K562 (cell line): ENCODE results near the gene AFF2. TPM values are rescaled to one million over a fixed set of nuclear protein-coding genes. Genes with fewer than 3 reads are reported as not detected.

Experiments
- ATAC-seq: fragments of 200-7000 bp; cut with Tn5 transposase; 3 replicates; pipeline ENCODE4 v1.9.1; 2020; ENCODE audit warnings: moderate library complexity
- BruUV-seq: library from RNA; stranded (reverse); fragments of 400-500 nt; replicated peaks from 2 replicates; lab custom pipeline; 2021; lab: Mats Ljungman, UMichigan
- CTCF ChIA-PET: fragments of 300-600 bp; formaldehyde crosslinking; extraction: SDS; loops from one replicate; lab custom pipeline; 2021; ENCODE audit warnings: low intra/inter-chr PET ratio; lab: Yijun Ruan, JAX
- POLR2A ChIA-PET: fragments of 300-600, 350-650 bp; sonication (Branson Sonifier 250); formaldehyde crosslinking; extraction: SDS; loops from one replicate; lab custom pipeline; 2021; ENCODE audit warnings: antibody characterized with exemption, inconsistent platforms; lab: Yijun Ruan, JAX
- DNase-seq, 4 experiments: peaks; one replicate each; pipeline versions ENCODE4 v3.0.0 to v3.0.0-alpha.2; 2011 to 2018; ENCODE audit warnings: low spot score in 3 of 4, mixed read lengths in 3 of 4; ENCODE audit errors: extremely low read depth in 1 of 4
- FAIRE-seq: peaks from 2 replicates; lab custom pipeline; 2011; peaks lifted over from hg19 to GRCh38; lab: Jason Lieb, UNC
- H2AFZ ChIP-seq: 2 replicates; pipeline ENCODE4 v1.6.0; 2011; ENCODE audit warnings: low read depth, low read length, control low read depth, inconsistent platforms
- H3K27ac ChIP-seq: fragments of 200-600 bp; 3 replicates; pipeline ENCODE4 v1.8.0; 2011; ENCODE audit warnings: low read depth, mild to moderate bottlenecking, control low read depth, inconsistent platforms, low read length, moderate library complexity, mixed read lengths; ENCODE audit errors: extremely low read depth
- H3K27me3 ChIP-seq, 2 experiments: fragments of 300-600 bp in 1 of 2; 2 replicates in 1 of 2; 3 replicates in 1 of 2; pipeline versions ENCODE4 v1.6.0 to v1.8.0; 2011; ENCODE audit warnings: inconsistent platforms in 2 of 2, low read length in 2 of 2, mild to moderate bottlenecking in 1 of 2, mixed read lengths in 1 of 2, moderate library complexity in 1 of 2; ENCODE audit not compliant: control insufficient read depth in 2 of 2, insufficient read depth in 2 of 2
- H3K36me3 ChIP-seq: fragments of 300-600 bp; 3 replicates; pipeline ENCODE4 v1.8.0; 2011; ENCODE audit warnings: mild to moderate bottlenecking, low read length, inconsistent platforms; ENCODE audit not compliant: control insufficient read depth, insufficient read depth
- H3K4me1 ChIP-seq, 2 experiments: fragments of 200-600 bp in 1 of 2; replicated peaks in 1 of 2; 2 replicates in 1 of 2; 3 replicates in 1 of 2; pipeline versions ENCODE4 v1.5.1 to v1.8.0; 2011; ENCODE audit warnings: inconsistent platforms in 2 of 2, low read length in 2 of 2, mild to moderate bottlenecking in 1 of 2, mixed read lengths in 1 of 2, moderate library complexity in 1 of 2; ENCODE audit not compliant: control insufficient read depth in 2 of 2, insufficient read depth in 2 of 2
- H3K4me2 ChIP-seq: 2 replicates; pipeline ENCODE4 v1.6.1; 2011; ENCODE audit warnings: low read length, control low read depth, inconsistent platforms, mixed read lengths; ENCODE audit not compliant: insufficient read depth
- H3K4me3 ChIP-seq: fragments of 200-600 bp; sonication (generic), shearing (Covaris generic); 2 replicates; pipeline ENCODE4 v1.5.1; 2016; ENCODE audit warnings: control low read depth, inconsistent platforms
- H3K79me2 ChIP-seq: fragments of 200-600 bp; 3 replicates; pipeline ENCODE4 v1.8.0; 2011; ENCODE audit warnings: low read length, inconsistent platforms; ENCODE audit not compliant: control insufficient read depth, insufficient read depth
- H3K9ac ChIP-seq, 2 experiments: 2 replicates each; pipeline versions ENCODE4 v1.6.0 to v1.6.1; 2011; ENCODE audit warnings: low read depth in 2 of 2, low read length in 2 of 2, control low read depth in 1 of 2, inconsistent platforms in 1 of 2, mild to moderate bottlenecking in 1 of 2, mixed read lengths in 1 of 2; ENCODE audit not compliant: insufficient read depth in 1 of 2
- H3K9me1 ChIP-seq: one replicate; pipeline ENCODE4 v1.6.0; 2011; ENCODE audit warnings: inconsistent platforms, mild to moderate bottlenecking, low read length, moderate library complexity; ENCODE audit not compliant: control insufficient read depth, insufficient read depth
- H3K9me3 ChIP-seq: replicated peaks from 2 replicates; pipeline ENCODE4 v1.5.1; 2011; ENCODE audit warnings: low read depth, low read length, inconsistent platforms; ENCODE audit not compliant: control insufficient read depth, insufficient read depth
- H4K20me1 ChIP-seq: replicated peaks from 2 replicates; pipeline ENCODE4 v1.6.1; 2011; ENCODE audit warnings: low read length, inconsistent platforms, mixed read lengths; ENCODE audit not compliant: control insufficient read depth, insufficient read depth
- DMBX1 ChIP-seq: fragments of 250-450 bp; sonication (Bioruptor Pico); IDR thresholded peaks from 2 replicates; pipeline ENCODE4 v1.8.0; 2022; ENCODE audit warnings: inconsistent platforms, mild to moderate bottlenecking, moderate library complexity, borderline replicate concordance
- NCOA6 ChIP-seq: fragments of 450-650 bp; IDR thresholded peaks from 2 replicates; pipeline ENCODE4 v1.6.1; 2017; ENCODE audit warnings: mild to moderate bottlenecking
- RFX1 ChIP-seq: fragments of 450-650 bp; IDR thresholded peaks from 2 replicates; pipeline ENCODE4 v1.6.1; 2016; ENCODE audit warnings: mild to moderate bottlenecking, moderate library complexity
- U2AF1 ChIP-seq: fragments of 200-400 bp; formaldehyde crosslinking; optimal IDR thresholded peaks from 2 replicates; pipeline ENCODE3; 2017; ENCODE audit warnings: mild to moderate bottlenecking, low read depth, low read length, moderate library complexity
- ZNF121 ChIP-seq: sonication (generic); formaldehyde crosslinking; conservative IDR thresholded peaks from 2 replicates; pipeline ENCODE4 v1.8.0; 2022; ENCODE audit warnings: missing genetic modification reagents
- ZNF347 ChIP-seq: fragments of 450-650 bp; formaldehyde crosslinking; IDR thresholded peaks from 2 replicates; pipeline ENCODE4 v1.4.0; 2020; ENCODE audit warnings: low read depth, mild to moderate bottlenecking, moderate library complexity
- ZNF780A ChIP-seq: fragments of 250-450 bp; sonication (Bioruptor Pico); IDR thresholded peaks from 2 replicates; pipeline ENCODE4 v1.5.0; 2021; ENCODE audit warnings: mild to moderate bottlenecking
- ZZZ3 ChIP-seq: fragments of 450-650 bp; IDR thresholded peaks from 2 replicates; pipeline ENCODE4 v1.6.1; 2016; ENCODE audit warnings: antibody characterized with exemption, mild to moderate bottlenecking, moderate library complexity
- WGBS: fragments of 100-300 bp; shearing (Covaris generic); methylation state at CpG from one replicate; pipeline ENCODE4 v1.1.6; 2016; ENCODE audit warnings: low coverage, mixed read lengths; ENCODE audit not compliant: insufficient coverage; ENCODE audit errors: missing lambda C conversion rate; 5-methylcytosine and 5-hydroxymethylcytosine counted together
- in situ Hi-C: fragments of 300-500 bp; cut with MboI; formaldehyde crosslinking; loops from 4 replicates; pipeline ENCODE4 v1.15.0; 2018; ENCODE audit warnings: inconsistent platforms, mixed read lengths
- intact Hi-C: fragments of 100-400 bp; cut with micrococcal nuclease; formaldehyde crosslinking; loops from 2 replicates; pipeline ENCODE4 v1.14.2; 2022
- polyA plus RNA-seq, 8 experiments: library from polyadenylated mRNA; depleted of rRNA in 4 of 8; stranded (reverse) in 5 of 8; unstranded in 3 of 8; fragments of >200 nt; fragmentation: Nextera tagmentation in 2 of 8; fragmentation: Illumina TruSeq in 1 of 8; extraction: Ambion mirVana in 2 of 8; extraction: Trizol in 1 of 8; gene quantifications; 2 replicates each; pipeline versions ENCODE4 v1.2.1 to v1.2.3, GENCODE V29; 2011 to 2014; ENCODE audit warnings: inconsistent platforms in 1 of 8, missing spikeins in 1 of 8
- total RNA-seq, 7 experiments: library from RNA; depleted of rRNA in 6 of 7; stranded (reverse); fragments of >200 nt in 6 of 7; fragmentation: Illumina TruSeq in 2 of 7; extraction: Trizol in 2 of 7; gene quantifications; 2 replicates each; pipeline versions ENCODE4 v1.2.1 to v1.2.3, GENCODE V29; 2011 to 2021; ENCODE audit warnings: low replicate concordance in 1 of 7
- TF ChIP-seq, protein P1 (sequence below): sonication (generic); formaldehyde crosslinking; IDR thresholded peaks from 2 replicates; pipeline ENCODE4 v1.8.0; 2022; ENCODE audit warnings: missing genetic modification reagents, mild to moderate bottlenecking, borderline replicate concordance
- TF ChIP-seq, protein P2 (sequence below): sonication (generic); formaldehyde crosslinking; IDR thresholded peaks from 2 replicates; pipeline ENCODE4 v1.8.0; 2023; ENCODE audit warnings: mild to moderate bottlenecking, missing genetic modification reagents
- TF ChIP-seq, protein P3 (sequence below): fragments of 450-650 bp; conservative IDR thresholded peaks from 2 replicates; pipeline ENCODE4 v1.6.1; 2016; ENCODE audit warnings: missing genetic modification characterization, low read depth, mild to moderate bottlenecking, control low read depth, missing compliant biosample characterization
- TF ChIP-seq, protein P4 (sequence below): fragments of 250-450 bp; sonication (Bioruptor Pico); IDR thresholded peaks from 2 replicates; pipeline ENCODE4 v1.8.0; 2022; ENCODE audit warnings: inconsistent platforms, mild to moderate bottlenecking, moderate library complexity, borderline replicate concordance

AFF2 gene
- total and polyA plus RNA-seq, 9 of the 15 experiments (the other 6 are each of a cell fraction or from before 2014, with no cell fraction given), result 0.01 to 0.20 (median 0.07) TPM

DNA sequence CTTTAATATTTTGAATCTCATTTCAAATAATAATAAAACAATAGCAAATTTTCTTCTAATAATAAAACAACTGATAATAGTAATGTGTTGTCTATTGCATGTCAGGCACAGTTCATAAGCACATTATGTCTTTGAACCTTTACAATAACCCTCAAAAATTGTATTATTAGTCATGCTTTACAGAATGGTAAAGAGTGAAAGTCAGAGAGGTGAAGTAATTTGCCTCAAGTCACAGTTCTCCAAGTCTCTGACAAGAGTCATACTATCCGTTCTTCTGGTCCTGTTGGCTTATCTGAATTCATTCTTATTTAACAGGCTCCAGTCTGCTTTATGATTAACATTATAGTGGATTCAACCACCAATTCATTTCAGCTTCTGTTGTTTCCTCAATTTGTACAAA is 313.0 kb downstream of the AFF2 start (continued):
- TF ChIP-seq, protein P1, sequence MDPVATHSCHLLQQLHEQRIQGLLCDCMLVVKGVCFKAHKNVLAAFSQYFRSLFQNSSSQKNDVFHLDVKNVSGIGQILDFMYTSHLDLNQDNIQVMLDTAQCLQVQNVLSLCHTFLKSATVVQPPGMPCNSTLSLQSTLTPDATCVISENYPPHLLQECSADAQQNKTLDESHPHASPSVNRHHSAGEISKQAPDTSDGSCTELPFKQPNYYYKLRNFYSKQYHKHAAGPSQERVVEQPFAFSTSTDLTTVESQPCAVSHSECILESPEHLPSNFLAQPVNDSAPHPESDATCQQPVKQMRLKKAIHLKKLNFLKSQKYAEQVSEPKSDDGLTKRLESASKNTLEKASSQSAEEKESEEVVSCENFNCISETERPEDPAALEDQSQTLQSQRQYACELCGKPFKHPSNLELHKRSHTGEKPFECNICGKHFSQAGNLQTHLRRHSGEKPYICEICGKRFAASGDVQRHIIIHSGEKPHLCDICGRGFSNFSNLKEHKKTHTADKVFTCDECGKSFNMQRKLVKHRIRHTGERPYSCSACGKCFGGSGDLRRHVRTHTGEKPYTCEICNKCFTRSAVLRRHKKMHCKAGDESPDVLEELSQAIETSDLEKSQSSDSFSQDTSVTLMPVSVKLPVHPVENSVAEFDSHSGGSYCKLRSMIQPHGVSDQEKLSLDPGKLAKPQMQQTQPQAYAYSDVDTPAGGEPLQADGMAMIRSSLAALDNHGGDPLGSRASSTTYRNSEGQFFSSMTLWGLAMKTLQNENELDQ (CRISPR knock-in tag), result no peak
- no peak for TF ChIP-seq ZZZ3
- TF ChIP-seq, protein P2, sequence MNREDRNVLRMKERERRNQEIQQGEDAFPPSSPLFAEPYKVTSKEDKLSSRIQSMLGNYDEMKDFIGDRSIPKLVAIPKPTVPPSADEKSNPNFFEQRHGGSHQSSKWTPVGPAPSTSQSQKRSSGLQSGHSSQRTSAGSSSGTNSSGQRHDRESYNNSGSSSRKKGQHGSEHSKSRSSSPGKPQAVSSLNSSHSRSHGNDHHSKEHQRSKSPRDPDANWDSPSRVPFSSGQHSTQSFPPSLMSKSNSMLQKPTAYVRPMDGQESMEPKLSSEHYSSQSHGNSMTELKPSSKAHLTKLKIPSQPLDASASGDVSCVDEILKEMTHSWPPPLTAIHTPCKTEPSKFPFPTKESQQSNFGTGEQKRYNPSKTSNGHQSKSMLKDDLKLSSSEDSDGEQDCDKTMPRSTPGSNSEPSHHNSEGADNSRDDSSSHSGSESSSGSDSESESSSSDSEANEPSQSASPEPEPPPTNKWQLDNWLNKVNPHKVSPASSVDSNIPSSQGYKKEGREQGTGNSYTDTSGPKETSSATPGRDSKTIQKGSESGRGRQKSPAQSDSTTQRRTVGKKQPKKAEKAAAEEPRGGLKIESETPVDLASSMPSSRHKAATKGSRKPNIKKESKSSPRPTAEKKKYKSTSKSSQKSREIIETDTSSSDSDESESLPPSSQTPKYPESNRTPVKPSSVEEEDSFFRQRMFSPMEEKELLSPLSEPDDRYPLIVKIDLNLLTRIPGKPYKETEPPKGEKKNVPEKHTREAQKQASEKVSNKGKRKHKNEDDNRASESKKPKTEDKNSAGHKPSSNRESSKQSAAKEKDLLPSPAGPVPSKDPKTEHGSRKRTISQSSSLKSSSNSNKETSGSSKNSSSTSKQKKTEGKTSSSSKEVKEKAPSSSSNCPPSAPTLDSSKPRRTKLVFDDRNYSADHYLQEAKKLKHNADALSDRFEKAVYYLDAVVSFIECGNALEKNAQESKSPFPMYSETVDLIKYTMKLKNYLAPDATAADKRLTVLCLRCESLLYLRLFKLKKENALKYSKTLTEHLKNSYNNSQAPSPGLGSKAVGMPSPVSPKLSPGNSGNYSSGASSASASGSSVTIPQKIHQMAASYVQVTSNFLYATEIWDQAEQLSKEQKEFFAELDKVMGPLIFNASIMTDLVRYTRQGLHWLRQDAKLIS (CRISPR knock-in tag), result no peak
- no peak for TF ChIP-seq DMBX1 (CRISPR knock-in tag)

DNA sequence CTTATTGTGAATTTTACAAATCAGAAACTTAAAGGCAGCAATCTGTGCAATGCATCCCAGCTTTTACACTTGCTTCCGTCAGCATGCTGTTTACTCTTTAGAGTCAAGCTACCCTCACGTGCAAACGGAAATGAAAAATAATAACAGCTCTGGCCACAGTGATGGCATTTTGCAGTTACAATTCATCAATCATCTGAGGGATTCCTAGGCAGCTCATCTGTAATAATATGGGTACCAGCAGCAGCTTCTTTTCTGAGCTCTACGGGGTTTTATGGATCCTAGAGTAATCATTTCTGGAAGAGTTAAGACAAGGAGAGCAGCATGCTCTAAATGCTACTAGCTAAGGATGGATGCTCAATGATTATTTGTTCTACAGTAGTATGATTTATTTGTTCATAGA is 313.6 kb downstream of the AFF2 start:
- POLR2A ChIA-PET, result no interaction called here
- WGBS, result 0% methylated on average over 3 of the region's 4 CpGs
- BruUV-seq, result no TSS peak
- Histone ChIP-seq H3K4me1 (no peaks in the 10 kb centered on the region), H3K9me3 (no peaks in the 10 kb centered on the region), H3K4me2 (no peak overlapping the region), H2AFZ (no peak overlapping the region), H3K9me1 (no peaks in the 10 kb centered on the region), H3K79me2 (no peaks in the 10 kb centered on the region), H3K27ac (no peak overlapping the region), H3K4me3 (no peak overlapping the region), H4K20me1 (no peaks in the 10 kb centered on the region), H3K36me3 (no peaks in the 10 kb centered on the region), H3K27me3 (no peaks in the 10 kb centered on the region), H3K9ac (no peak overlapping the region)
- CTCF ChIA-PET, result no interaction called here
- in situ Hi-C loops, result no loop called here
- FAIRE-seq, result no peak
- no peak for ATAC-seq
- TF ChIP-seq RFX1, result no peak
- TF ChIP-seq, protein P3, sequence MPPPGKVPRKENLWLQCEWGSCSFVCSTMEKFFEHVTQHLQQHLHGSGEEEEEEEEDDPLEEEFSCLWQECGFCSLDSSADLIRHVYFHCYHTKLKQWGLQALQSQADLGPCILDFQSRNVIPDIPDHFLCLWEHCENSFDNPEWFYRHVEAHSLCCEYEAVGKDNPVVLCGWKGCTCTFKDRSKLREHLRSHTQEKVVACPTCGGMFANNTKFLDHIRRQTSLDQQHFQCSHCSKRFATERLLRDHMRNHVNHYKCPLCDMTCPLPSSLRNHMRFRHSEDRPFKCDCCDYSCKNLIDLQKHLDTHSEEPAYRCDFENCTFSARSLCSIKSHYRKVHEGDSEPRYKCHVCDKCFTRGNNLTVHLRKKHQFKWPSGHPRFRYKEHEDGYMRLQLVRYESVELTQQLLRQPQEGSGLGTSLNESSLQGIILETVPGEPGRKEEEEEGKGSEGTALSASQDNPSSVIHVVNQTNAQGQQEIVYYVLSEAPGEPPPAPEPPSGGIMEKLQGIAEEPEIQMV (tag), result no peak
- TF ChIP-seq ZNF780A (CRISPR knock-in tag), result no peak
- no peak for TF ChIP-seq U2AF1
- no peak for TF ChIP-seq NCOA6
- TF ChIP-seq, protein P4, sequence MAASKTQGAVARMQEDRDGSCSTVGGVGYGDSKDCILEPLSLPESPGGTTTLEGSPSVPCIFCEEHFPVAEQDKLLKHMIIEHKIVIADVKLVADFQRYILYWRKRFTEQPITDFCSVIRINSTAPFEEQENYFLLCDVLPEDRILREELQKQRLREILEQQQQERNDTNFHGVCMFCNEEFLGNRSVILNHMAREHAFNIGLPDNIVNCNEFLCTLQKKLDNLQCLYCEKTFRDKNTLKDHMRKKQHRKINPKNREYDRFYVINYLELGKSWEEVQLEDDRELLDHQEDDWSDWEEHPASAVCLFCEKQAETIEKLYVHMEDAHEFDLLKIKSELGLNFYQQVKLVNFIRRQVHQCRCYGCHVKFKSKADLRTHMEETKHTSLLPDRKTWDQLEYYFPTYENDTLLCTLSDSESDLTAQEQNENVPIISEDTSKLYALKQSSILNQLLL (CRISPR knock-in tag), result no peak
- TF ChIP-seq ZNF121, result no peak
- no peak for TF ChIP-seq ZNF347 (CRISPR knock-in tag)
- intact Hi-C loops, result no loop called here
- DNase-seq, result no peak
